Measurements from ENCODE around the gene EIF1.

EIF1 gene

GRCh38 chr17:41647038-41647813 is 41.5 kb upstream of the EIF1 start:
- Histone ChIP-seq H3K36me3 (no peaks in the 10 kb centered on the region), H3K9me3 (no peaks in the 10 kb centered on the region), H3K4me3 (ENCODE audit: low read depth in 1 of 2, low read length in 1 of 2) (no peak overlapping the region), H3K27me3 (no peaks in the 10 kb centered on the region), H3K27ac (no peak overlapping the region), H3K4me1 (ENCODE audit: control insufficient read depth in 1 of 2, insufficient read depth in 1 of 2, low read depth in 1 of 2, low read length in 1 of 2) (peaks cover 30 to 33% of the 10 kb centered on the region in 2 experiments)
- no peak for TF ChIP-seq CTCF (IDR thresholded peaks at IDR 0.05)

GRCh38 chr17:41647940-41648410 is 40.7 kb upstream of the EIF1 start:
- Histone ChIP-seq H3K4me3 (ENCODE audit: low read depth in 1 of 2, low read length in 1 of 2) (peak overlapping the region; percentile 52 to 64), H3K4me1 (ENCODE audit: control insufficient read depth in 1 of 2, insufficient read depth in 1 of 2, low read depth in 1 of 2, low read length in 1 of 2) (peaks cover 30 to 33% of the 10 kb centered on the region in 2 experiments), H3K27me3 (no peaks in the 10 kb centered on the region), H3K27ac (no peak overlapping the region), H3K36me3 (no peaks in the 10 kb centered on the region), H3K9me3 (no peaks in the 10 kb centered on the region)
- peak; percentile 90 for TF ChIP-seq CTCF (IDR thresholded peaks at IDR 0.05)

GRCh38 chr17:41648411-41649195 is 40.1 kb upstream of the EIF1 start:
- peaks cover 30 to 33% of the 10 kb centered on the region in 2 experiments for H3K4me1 ChIP-seq (ENCODE audit: control insufficient read depth in 1 of 2, insufficient read depth in 1 of 2, low read depth in 1 of 2, low read length in 1 of 2)
- no peak overlapping the region for H3K27ac ChIP-seq
- H3K4me3 ChIP-seq (ENCODE audit: low read depth in 1 of 2, low read length in 1 of 2), result peak overlapping the region; percentile 52 to 64
- H3K27me3 ChIP-seq, result no peaks in the 10 kb centered on the region
- H3K36me3 ChIP-seq, result no peaks in the 10 kb centered on the region
- H3K9me3 ChIP-seq, result no peaks in the 10 kb centered on the region
- TF ChIP-seq CTCF (IDR thresholded peaks at IDR 0.05), result peak; percentile 85

GRCh38 chr17:41649923-41650519 is 38.7 kb upstream of the EIF1 start:
- Histone ChIP-seq H3K4me3 (ENCODE audit: low read depth in 1 of 2, low read length in 1 of 2) (no peak overlapping the region), H3K36me3 (no peaks in the 10 kb centered on the region), H3K27me3 (no peaks in the 10 kb centered on the region), H3K9me3 (no peaks in the 10 kb centered on the region), H3K27ac (no peak overlapping the region), H3K4me1 (ENCODE audit: control insufficient read depth in 1 of 2, insufficient read depth in 1 of 2, low read depth in 1 of 2, low read length in 1 of 2) (peaks cover 27 to 29% of the 10 kb centered on the region in 2 experiments)
- TF ChIP-seq CTCF (IDR thresholded peaks at IDR 0.05), result no peak

GRCh38 chr17:41650794-41651624 is 37.7 kb upstream of the EIF1 start:
- H3K4me3 ChIP-seq (ENCODE audit: low read depth in 1 of 2, low read length in 1 of 2), result no peak overlapping the region
- no peak overlapping the region for H3K27ac ChIP-seq
- no peak for TF ChIP-seq CTCF (IDR thresholded peaks at IDR 0.05)
- no peaks in the 10 kb centered on the region for H3K9me3 ChIP-seq
- H3K4me1 ChIP-seq (ENCODE audit: control insufficient read depth in 1 of 2, insufficient read depth in 1 of 2, low read depth in 1 of 2, low read length in 1 of 2), result peaks cover 17 to 19% of the 10 kb centered on the region in 2 experiments
- H3K36me3 ChIP-seq, result no peaks in the 10 kb centered on the region
- H3K27me3 ChIP-seq, result no peaks in the 10 kb centered on the region

All from neutrophil (primary cell).